Fibroblast of the conjunctiva (primary cell): ENCODE measurements around the gene DENND1C.

ENCODE experiments used
- DNase-seq: peaks from one replicate; pipeline ENCODE4 v3.0.0-alpha.2; 2010; ENCODE audit warnings: low read depth

Gene DENND1C

GRCh38 chr19:6481541-6482342, at the start of gene DENND1C:
Gene DENND1C (minus strand): TSS chr19:6481787. CDS start chr19:6481695, 92 bp downstream.
- DNase-seq, result no peak

- DNase-seq, result peak; percentile 66
These were observed 49.0 kb upstream of the DENND1C start, which contains the start of gene TNFSF9 for GRCh38 chr19:6530386-6531162. Gene TNFSF9 (plus strand): TSS chr19:6531026. CDS start chr19:6531037, 11 bp downstream.

- DNase-seq, result no peak
These were observed 48.4 kb upstream of the DENND1C start for GRCh38 chr19:6529937-6530385.

- DNase-seq, result no peak
These were observed 47.8 kb upstream of the DENND1C start for GRCh38 chr19:6529351-6529750.

GRCh38 chr19:6528544-6529121, 47.0 kb upstream of the DENND1C start:
- no peak for DNase-seq

GRCh38 chr19:6527893-6528543, 46.4 kb upstream of the DENND1C start:
- no peak for DNase-seq

- DNase-seq, result no peak
These were observed 42.7 kb upstream of the DENND1C start for GRCh38 chr19:6524311-6524710.

GRCh38 chr19:6522712-6523111, 41.1 kb upstream of the DENND1C start:
- no peak for DNase-seq

GRCh38 chr19:6521718-6522646, 40.4 kb upstream of the DENND1C start:
- no peak for DNase-seq

- peak; percentile 51 for DNase-seq
These were observed 37.7 kb upstream of the DENND1C start for GRCh38 chr19:6519289-6519688.

- DNase-seq, result no peak
These were observed 36.7 kb upstream of the DENND1C start for GRCh38 chr19:6518145-6518911.

- peak; percentile 63 for DNase-seq
These were observed 35.2 kb upstream of the DENND1C start for GRCh38 chr19:6516659-6517291.

GRCh38 chr19:6516018-6516658, 34.6 kb upstream of the DENND1C start:
- DNase-seq, result peak; percentile 84

- DNase-seq, result no peak
These were observed 33.4 kb upstream of the DENND1C start for GRCh38 chr19:6514926-6515544.

- DNase-seq, result no peak
These were observed 32.5 kb upstream of the DENND1C start for GRCh38 chr19:6514089-6514488.

GRCh38 chr19:6510618-6511017, 29.0 kb upstream of the DENND1C start:
- DNase-seq, result no peak

- DNase-seq, result no peak
These were observed 27.8 kb upstream of the DENND1C start for GRCh38 chr19:6509118-6509971.
